Testis (tissue), 2 donors: ENCODE data around the gene HDAC7.

Experiments
- POLR2A ChIP-seq: fragments of 450-650 bp; IDR thresholded peaks from one replicate; pipeline ENCODE4 v1.6.1; 2017; ENCODE audit warnings: antibody characterized with exemption, mild to moderate bottlenecking, moderate library complexity
- TF ChIP-seq, protein P1 (sequence below), 3 experiments: fragments of 450-650 bp in 2 of 3; fragments of 200-600 bp in 1 of 3; sonication (generic) in 1 of 3; IDR thresholded peaks; one replicate each; pipeline ENCODE4 v1.5.1; 2016 to 2019; ENCODE audit warnings: antibody characterized with exemption in 3 of 3, mild to moderate bottlenecking in 2 of 3, moderate library complexity in 1 of 3

DNA sequence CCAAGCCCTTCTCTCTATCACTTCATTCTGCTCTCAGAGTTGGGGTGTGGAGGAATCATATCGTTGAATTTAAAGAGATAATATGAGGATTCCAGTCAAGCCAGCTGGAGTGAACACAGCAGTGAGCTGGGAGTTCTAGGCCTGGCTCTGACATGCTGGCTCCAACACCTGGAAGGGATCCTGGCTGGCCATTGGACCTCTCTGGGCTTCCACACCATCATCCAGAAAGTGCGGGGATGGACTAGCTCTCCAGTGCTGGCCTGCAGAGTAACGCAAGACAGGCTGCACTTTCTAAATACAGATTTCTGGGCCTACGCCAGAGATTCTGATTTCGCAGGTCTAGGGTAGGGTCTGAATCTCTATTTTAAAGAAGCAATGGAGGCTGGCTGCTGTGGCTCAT lies 34.8 kb upstream of the HDAC7 start:
- TF ChIP-seq, protein P1, sequence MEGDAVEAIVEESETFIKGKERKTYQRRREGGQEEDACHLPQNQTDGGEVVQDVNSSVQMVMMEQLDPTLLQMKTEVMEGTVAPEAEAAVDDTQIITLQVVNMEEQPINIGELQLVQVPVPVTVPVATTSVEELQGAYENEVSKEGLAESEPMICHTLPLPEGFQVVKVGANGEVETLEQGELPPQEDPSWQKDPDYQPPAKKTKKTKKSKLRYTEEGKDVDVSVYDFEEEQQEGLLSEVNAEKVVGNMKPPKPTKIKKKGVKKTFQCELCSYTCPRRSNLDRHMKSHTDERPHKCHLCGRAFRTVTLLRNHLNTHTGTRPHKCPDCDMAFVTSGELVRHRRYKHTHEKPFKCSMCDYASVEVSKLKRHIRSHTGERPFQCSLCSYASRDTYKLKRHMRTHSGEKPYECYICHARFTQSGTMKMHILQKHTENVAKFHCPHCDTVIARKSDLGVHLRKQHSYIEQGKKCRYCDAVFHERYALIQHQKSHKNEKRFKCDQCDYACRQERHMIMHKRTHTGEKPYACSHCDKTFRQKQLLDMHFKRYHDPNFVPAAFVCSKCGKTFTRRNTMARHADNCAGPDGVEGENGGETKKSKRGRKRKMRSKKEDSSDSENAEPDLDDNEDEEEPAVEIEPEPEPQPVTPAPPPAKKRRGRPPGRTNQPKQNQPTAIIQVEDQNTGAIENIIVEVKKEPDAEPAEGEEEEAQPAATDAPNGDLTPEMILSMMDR (IDR thresholded peaks at IDR 0.05) = no peak
- no peak for TF ChIP-seq POLR2A
